Keratinocyte (primary cell): Measurements from ENCODE around the gene MAG.

ENCODE experiments used
- EZH2 ChIP-seq: IDR thresholded peaks from one replicate; pipeline ENCODE4 v1.6.1; 2012; ENCODE audit warnings: inconsistent platforms, mild to moderate bottlenecking, low read length, moderate library complexity
- TF ChIP-seq, protein P1 (sequence below), 3 experiments: IDR thresholded peaks in 1 of 3; conservative IDR thresholded peaks in 1 of 3; optimal IDR thresholded peaks in 1 of 3; 2 replicates in 2 of 3; 3 replicates in 1 of 3; pipeline versions ENCODE3 to v1.5.1; 2011; ENCODE audit warnings: low read length in 3 of 3, mild to moderate bottlenecking in 3 of 3, moderate library complexity in 2 of 3, control low read depth in 1 of 3, inconsistent platforms in 1 of 3; ENCODE audit not compliant: insufficient read depth in 2 of 3; ENCODE audit errors: extremely low read depth in 1 of 3

DNA sequence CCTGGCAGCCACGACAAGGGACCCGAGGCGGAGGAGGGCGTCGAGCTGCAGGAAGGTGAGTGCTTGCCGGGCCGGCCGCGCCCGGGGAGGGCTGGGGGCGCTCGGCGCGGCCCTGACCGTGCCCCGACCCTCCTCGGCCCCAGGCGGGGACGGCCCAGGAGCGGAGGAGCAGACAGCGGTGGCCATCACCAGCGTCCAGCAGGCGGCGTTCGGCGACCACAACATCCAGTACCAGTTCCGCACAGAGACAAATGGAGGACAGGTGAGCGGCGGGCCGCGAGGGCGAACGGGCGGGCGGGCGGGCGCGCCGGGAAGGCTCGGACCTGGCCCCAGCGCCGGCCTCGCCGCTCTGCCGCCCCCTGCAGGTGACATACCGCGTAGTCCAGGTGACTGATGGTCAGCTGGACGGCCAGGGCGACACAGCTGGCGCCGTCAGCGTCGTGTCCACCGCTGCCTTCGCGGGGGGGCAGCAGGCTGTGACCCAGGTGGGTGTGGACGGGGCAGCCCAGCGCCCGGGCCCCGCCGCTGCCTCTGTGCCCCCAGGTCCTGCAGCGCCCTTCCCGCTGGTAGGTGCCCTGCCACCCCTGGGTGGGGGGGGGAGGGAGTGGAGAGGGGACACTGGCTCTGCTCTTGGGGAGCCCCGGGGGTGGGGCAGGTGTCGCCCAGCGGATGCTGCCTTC, 22.4 kb upstream of the MAG start:
- TF ChIP-seq, protein P1, sequence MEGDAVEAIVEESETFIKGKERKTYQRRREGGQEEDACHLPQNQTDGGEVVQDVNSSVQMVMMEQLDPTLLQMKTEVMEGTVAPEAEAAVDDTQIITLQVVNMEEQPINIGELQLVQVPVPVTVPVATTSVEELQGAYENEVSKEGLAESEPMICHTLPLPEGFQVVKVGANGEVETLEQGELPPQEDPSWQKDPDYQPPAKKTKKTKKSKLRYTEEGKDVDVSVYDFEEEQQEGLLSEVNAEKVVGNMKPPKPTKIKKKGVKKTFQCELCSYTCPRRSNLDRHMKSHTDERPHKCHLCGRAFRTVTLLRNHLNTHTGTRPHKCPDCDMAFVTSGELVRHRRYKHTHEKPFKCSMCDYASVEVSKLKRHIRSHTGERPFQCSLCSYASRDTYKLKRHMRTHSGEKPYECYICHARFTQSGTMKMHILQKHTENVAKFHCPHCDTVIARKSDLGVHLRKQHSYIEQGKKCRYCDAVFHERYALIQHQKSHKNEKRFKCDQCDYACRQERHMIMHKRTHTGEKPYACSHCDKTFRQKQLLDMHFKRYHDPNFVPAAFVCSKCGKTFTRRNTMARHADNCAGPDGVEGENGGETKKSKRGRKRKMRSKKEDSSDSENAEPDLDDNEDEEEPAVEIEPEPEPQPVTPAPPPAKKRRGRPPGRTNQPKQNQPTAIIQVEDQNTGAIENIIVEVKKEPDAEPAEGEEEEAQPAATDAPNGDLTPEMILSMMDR (optimal IDR thresholded peaks at IDR 0.05 in 1 of 3, IDR thresholded peaks at IDR 0.05 in 1 of 3, conservative IDR thresholded peaks at IDR 0.05 in 1 of 3; ENCODE audit: extremely low read depth in 1 of 3, insufficient read depth in 2 of 3, low read length in 3 of 3): peak in 2 of 3 experiments; percentile 61 to 74
- no peak for TF ChIP-seq EZH2
